ENCODE measurements around the gene COA5. TPM values are rescaled to one million over a fixed set of nuclear protein-coding genes. Genes with fewer than 3 reads are reported as not detected.

Gene COA5
- total and polyA plus RNA-seq, 2 experiments from 2014 or later: 64.0 to 88.8 TPM

DNA sequence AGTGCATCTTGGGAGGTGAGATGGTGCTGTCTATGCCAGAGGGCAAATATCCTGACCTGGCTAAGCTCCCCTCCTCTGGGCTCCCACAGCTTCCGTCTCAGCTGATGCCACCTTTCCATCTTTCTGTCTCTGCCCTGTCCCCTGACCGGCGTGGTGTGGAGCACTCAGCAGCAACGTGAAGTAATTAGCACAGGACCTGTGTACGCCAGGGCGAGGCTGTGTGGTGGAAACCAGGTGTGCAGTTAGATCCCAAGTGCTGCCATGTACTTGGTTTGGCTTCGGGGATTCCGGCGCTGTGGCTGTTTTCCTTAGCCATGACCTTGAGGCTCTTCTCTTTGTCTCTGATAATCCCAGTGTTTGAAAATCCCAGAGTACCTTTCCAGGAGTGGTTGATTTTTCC, 36.5 kb downstream of the COA5 start:
- DNase-seq (ENCODE audit: low read depth in 1 of 2, low spot score in 1 of 2): no peak
- no peaks in the 10 kb centered on the region for H3K27me3 ChIP-seq
- TF ChIP-seq CTCF (IDR thresholded peaks at IDR 0.05; ENCODE audit: low read depth, low read length): no peak
- no peak overlapping the region for H3K27ac ChIP-seq
- H3K9me3 ChIP-seq (ENCODE audit: low read depth): no peaks in the 10 kb centered on the region
- H3K36me3 ChIP-seq: no peaks in the 10 kb centered on the region
- no peaks in the 10 kb centered on the region for H3K4me1 ChIP-seq (ENCODE audit: low read depth)
- no peak overlapping the region for H3K4me3 ChIP-seq

DNA sequence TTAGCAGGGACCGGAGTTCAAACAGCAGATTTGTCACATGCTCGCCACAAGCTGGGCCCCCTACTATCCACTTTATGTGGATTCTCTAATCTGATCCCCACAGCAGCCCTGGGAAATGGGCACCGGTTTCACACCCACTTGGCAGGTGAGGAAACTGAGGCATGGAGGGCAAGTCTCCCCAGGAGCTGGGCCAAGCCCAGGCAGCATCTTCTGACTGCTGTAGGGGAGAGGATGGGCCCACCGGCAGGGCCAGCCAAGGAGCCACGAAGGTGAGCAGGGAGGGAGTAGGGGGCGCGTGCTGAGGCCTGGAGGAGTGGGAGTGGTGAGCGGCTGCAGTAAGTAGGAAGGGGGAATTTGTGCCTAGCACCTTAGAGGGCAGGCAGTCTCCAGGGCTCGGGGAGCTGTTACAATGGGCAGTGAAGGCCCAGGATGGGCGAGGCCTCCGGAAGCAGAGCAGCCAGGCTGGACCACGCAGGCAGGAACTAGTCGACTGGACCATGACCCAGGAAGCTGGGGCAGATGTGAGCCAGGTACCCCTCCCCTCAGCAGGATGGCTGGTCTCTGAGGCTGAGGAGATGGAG, 37.1 kb downstream of the COA5 start:
- H3K27me3 ChIP-seq: no peaks in the 10 kb centered on the region
- no peaks in the 10 kb centered on the region for H3K36me3 ChIP-seq
- no peaks in the 10 kb centered on the region for H3K9me3 ChIP-seq (ENCODE audit: low read depth)
- no peak for DNase-seq (ENCODE audit: low read depth in 1 of 2, low spot score in 1 of 2)
- H3K27ac ChIP-seq: no peak overlapping the region
- H3K4me3 ChIP-seq: no peak overlapping the region
- H3K4me1 ChIP-seq (ENCODE audit: low read depth): no peaks in the 10 kb centered on the region
- no peak for TF ChIP-seq CTCF (IDR thresholded peaks at IDR 0.05; ENCODE audit: low read depth, low read length)

- Histone ChIP-seq H3K4me1 (ENCODE audit: low read depth) (no peaks in the 10 kb centered on the region), H3K9me3 (ENCODE audit: low read depth) (no peaks in the 10 kb centered on the region), H3K4me3 (no peak overlapping the region), H3K36me3 (no peaks in the 10 kb centered on the region), H3K27ac (no peak overlapping the region), H3K27me3 (no peaks in the 10 kb centered on the region)
- no peak for DNase-seq (ENCODE audit: low read depth in 1 of 2, low spot score in 1 of 2)
- TF ChIP-seq CTCF (IDR thresholded peaks at IDR 0.05; ENCODE audit: low read depth, low read length): no peak
Observed at GRCh38 chr2:98570356-98570755, 38.0 kb downstream of the COA5 start.

- Histone ChIP-seq H3K9me3 (ENCODE audit: low read depth) (no peaks in the 10 kb centered on the region), H3K4me3 (no peak overlapping the region), H3K27me3 (no peaks in the 10 kb centered on the region), H3K4me1 (ENCODE audit: low read depth) (no peaks in the 10 kb centered on the region), H3K27ac (no peak overlapping the region), H3K36me3 (no peaks in the 10 kb centered on the region)
- DNase-seq (ENCODE audit: low read depth in 1 of 2, low spot score in 1 of 2): no peak
- no peak for TF ChIP-seq CTCF (IDR thresholded peaks at IDR 0.05; ENCODE audit: low read depth, low read length)
Observed at GRCh38 chr2:98569915-98570314, 38.4 kb downstream of the COA5 start.

DNA sequence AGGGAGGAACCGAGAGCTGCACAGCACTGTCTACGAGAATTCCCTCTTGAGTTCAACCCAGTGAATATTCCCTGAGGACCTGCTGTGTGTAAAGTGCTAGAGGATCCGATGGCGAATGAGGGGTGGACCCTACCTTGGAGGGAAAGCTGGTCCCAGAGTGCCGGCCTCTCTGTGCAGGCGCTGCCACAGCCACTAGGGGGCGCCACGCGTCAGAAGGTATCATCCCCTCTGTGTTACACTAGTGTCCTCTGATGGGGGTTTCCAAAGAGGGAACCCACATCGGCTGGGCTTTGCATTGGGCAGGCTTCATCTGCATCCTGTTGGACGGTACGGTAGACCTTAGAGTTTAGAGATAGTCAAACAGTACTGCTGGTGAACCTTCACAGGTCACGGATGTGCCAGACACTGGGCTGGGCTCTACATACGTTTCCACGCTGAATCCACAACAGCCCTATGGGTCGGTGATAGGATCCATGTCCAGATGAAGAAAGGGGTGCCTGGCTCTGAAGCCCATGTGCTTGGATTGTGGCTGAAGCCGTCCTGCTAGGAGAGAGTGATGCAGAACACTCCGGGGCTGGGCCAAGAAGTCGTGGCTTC, 39.0 kb downstream of the COA5 start:
- Histone ChIP-seq H3K4me1 (ENCODE audit: low read depth) (no peaks in the 10 kb centered on the region), H3K27ac (no peak overlapping the region), H3K27me3 (no peaks in the 10 kb centered on the region), H3K4me3 (no peak overlapping the region), H3K36me3 (no peaks in the 10 kb centered on the region), H3K9me3 (ENCODE audit: low read depth) (no peaks in the 10 kb centered on the region)
- peak; percentile 24 to 40 for DNase-seq (ENCODE audit: low read depth in 1 of 2, low spot score in 1 of 2)
- TF ChIP-seq CTCF (IDR thresholded peaks at IDR 0.05; ENCODE audit: low read depth, low read length): peak; percentile 85

Data from cardiac muscle cell (in vitro differentiated cells and primary cell).